Middle frontal gyrus (tissue), 1 donor: ENCODE data around the gene RARS1.

Experiments
- DNase-seq: peaks from one replicate; pipeline ENCODE4 v3.0.0-alpha.2; 2015; ENCODE audit warnings: low spot score; ENCODE audit errors: extremely low spot score

Gene RARS1

GRCh38 chr5:168553377-168554130, 67.3 kb downstream of the RARS1 start:
- no peak for DNase-seq

GRCh38 chr5:168557389-168557788, 71.1 kb downstream of the RARS1 start:
- DNase-seq = no peak

- no peak for DNase-seq
Measured at GRCh38 chr5:168562279-168562678, 76.0 kb downstream of the RARS1 start.

GRCh38 chr5:168563959-168564358, 77.7 kb downstream of the RARS1 start:
- no peak for DNase-seq

GRCh38 chr5:168568738-168569137, 82.5 kb downstream of the RARS1 start:
- no peak for DNase-seq
